RPMI7951 (cell line): Measurements from ENCODE around the gene MKI67. TPM values are rescaled to one million over a fixed set of nuclear protein-coding genes. Genes with fewer than 3 reads are reported as not detected.

Experiments
- DNase-seq: peaks from one replicate; pipeline ENCODE4 v3.0.0-alpha.2; 2012; ENCODE audit warnings: low read depth
- total RNA-seq: library from RNA; depleted of rRNA; stranded (reverse); fragments of >200 nt; shearing (Covaris generic); gene quantifications from 2 replicates; pipeline ENCODE4 v1.2.3, GENCODE V29; 2014

The MKI67 gene
- total RNA-seq, 1 experiment from 2014 or later, result 48.5 TPM

DNA sequence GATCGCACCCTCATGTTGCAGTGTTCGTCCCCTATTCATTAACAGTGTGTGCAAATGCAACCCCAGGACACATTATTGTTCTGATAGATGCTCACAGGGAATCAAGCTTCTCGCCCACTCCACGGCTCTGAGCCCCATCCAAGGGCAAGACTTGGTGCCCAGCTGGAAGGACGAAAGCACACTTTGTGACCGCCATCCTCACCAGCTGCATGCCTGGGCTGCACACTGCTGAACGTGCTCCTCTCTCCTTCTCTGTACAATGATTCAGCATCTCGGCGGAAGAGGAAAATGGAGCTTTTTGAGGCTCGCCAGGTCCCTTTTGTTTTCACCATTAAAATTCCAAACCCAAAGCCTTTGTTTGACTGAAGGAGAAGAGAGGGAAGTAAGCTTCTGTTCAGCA is 41.9 kb downstream of the MKI67 start:
- no peak for DNase-seq

DNA sequence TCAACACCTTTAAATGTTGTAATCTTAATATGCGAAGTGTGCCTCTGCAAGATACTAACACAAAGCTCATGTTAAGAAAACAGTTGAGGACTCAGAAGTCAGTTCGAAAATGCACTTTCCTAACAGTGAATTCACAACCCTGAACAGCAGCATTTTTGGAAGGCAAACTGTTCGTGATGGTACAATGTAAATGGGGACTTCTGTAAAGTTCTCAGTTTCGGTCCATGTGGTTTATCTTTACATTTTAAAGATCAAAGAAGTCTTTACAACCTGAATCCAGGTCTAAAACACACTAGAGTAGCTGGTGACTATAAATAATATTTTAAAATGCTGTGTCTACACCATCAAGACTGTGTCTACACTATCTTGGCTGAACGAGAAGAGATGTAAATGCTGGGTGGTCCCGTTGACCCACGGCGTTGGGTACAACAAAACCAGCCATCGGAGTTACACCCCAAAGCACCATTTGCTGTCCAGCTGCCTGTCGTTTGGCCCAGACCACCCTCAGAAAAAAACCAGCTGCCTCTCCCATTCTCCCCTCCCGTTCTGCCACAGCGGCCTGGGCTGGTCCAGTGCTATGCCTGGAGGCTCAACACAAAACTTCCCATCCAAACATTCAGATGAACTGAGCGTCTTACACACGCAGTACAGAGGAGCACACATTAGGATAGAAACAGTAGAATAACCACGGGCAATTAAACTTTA is 42.9 kb downstream of the MKI67 start:
- no peak for DNase-seq

DNA sequence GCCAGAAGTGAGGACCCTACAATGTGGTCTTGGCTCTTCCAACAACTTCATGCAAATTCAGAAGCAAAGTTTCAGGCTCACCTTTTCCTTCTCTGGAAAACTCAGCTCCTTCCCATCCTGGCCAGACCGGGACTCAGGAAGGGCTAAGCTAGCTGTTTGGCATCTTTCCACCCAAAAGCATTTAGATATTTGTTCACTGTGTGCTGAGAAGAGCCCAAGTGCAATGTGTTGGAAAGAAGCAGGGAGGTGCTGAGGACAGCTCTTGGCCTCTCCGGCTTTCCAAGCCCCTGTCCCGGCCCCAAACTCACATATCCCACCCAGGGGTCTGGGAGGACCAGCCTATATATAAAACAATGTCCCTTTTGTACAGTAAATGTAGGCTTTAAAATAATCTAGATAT is 44.5 kb downstream of the MKI67 start:
- no peak for DNase-seq

DNA sequence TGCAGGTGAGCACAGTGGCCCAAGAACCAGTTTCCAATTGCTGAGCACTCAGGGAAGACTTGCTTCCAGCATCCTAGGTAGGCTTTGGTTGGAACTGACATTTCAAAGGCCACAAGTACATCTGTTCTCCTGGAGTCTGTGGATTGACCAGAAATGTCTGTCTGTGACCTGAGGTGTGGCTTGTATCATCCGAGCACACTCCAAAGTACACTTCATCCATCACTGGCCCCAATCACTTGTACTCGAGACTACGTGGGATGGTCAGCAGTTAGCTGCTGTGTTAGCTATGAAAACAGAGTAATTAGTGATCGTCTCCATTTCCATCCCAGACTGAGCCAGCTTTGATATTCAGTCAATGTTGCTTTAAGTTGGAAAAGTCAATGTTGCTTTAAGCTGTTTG is 45.0 kb downstream of the MKI67 start:
- no peak for DNase-seq

DNA sequence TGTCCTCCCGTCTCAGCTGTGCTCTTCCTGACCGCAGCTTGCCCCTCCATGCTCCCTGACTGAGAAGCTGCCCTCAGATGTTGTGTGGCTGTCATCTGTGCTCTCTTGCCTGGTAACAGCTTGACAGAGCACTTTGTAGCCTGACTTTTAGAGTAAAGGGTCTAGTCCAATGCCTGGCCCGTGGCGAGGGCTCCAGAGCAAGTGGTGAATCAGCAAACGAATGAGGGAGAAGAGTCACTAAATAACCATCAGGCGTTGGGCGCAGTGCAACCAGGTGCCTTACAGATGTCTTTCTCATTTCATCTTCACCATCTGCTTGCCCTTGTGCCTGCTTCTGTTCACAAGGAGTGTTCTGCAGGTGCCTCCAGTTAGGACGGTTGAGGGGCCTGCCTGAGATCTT is 45.6 kb downstream of the MKI67 start:
- DNase-seq, result no peak

DNA sequence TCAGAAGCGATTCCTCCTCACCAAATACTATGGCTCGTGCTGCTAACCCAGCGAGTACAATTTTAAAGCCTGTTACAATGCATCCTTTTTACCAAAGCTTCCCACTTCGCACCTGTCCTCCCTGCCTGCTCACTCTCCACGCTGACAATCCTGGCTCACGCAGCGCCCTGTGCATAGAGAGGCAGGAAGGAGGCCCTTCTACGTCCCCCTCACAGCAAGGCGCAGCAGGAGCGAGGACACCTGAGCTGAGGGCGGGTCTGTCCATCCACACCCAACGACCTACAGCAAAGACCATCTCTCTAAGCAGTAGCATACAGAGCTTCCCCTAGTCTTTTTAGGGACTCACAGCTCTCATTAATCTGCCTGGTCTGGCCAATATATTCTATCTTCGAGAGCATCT is 46.0 kb downstream of the MKI67 start:
- DNase-seq, result no peak

DNA sequence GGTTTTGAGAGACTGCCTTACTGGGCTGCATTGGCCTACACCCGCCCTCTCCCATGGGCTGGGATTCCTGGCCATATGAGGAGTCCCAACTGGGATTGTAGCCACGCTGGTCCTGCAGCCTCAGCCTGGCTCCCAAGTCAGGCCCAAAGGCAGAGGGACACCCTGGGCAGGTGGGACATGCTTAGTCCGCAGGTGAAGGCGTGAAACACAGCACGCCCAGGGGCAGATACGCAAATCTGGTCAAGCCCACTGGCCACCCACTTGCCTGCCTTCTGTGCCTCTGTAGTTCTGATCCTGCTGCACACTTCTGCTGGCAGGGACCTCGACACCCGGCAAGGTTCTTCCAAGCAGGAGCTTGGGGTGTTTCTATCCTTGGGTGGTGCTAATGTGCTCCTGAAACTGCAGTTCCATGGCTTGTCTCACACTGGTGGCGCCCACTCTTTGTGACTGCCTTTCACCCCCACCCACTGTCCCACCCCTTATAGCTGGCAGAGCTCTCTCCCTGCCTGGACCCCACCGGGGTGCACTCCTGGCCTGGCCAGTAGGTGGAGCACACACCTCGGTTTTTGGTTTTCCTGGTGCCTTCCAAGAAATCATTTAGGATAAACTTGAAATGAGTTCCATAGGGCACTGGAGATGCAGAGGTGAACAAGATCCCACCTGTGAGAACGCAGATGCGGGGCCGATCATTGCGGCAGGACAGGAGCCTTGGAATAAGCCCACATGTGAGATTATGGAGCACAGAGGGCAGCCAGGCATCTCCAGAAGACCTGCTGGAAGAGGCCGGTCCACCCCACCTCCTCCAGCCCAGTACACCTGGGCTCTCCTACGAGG is 47.9 kb downstream of the MKI67 start:
- no peak for DNase-seq

DNA sequence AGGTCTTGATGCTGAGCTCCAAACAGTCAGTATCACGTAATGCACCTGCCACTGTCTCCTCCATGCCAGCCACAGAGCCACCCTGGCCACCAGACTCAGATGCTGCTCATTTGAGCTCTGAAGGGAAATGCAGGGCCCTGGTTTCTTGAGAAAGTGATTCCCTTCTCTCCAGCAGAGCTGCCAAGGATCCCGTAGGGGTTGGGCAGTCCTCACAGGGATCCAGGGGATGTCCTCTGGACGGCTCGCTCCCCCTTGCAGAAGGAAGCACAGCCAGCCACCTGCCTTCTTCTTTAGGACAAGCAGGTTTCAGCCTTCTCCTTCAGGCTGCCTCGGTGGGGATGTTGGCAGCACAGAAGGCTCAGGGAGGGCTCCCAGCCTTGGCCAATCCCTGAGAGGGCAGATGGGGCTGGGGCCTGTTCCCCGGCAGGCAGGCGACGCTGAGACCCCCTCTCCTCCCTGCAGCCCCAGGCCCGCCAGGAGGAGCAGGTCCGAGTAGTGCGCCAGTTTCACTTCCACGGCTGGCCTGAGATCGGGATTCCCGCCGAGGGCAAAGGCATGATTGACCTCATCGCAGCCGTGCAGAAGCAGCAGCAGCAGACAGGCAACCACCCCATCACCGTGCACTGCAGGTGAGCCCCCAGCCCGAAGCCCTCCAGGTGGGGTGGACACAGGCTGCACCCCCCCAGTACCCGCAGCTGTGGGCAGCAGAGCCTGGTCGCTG is 48.9 kb downstream of the MKI67 start:
- DNase-seq, result no peak

DNA sequence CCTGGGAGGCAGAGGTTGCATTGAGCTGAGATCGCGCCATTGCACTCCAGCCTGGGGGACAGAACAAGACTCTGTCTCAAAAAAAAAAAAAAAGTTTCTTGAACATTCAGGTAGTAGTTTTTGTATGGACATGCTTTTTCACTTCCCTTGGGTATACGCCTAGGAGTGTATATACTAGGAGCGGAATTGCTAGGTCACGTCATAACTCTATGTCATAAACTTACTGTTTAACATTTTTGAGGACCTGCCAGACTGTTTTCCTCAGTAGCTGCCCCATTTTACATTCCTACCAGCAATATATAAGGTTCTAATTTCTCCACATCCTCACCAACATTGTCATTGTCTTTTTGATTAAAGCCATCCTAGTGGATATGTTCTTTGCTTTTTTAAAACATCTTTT is 51.6 kb downstream of the MKI67 start:
- no peak for DNase-seq

DNA sequence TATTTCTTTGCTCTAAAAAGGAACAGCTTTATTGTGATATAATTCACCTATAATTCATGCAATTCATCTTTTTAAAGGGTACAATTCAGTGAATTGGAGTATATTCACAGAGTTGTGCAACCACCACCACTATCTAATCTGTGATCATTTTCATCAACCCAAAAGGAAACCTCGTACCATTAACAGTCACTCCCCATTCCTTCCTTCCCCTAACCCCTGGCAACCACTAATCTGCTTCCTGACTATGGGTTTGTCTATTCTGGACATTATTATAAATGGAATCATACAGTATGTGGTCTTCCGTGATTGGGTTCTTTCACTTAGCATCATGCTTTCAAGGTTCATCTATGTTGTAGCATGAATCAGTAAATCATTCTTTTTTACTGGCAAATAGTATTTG is 52.3 kb downstream of the MKI67 start:
- DNase-seq, result no peak

DNA sequence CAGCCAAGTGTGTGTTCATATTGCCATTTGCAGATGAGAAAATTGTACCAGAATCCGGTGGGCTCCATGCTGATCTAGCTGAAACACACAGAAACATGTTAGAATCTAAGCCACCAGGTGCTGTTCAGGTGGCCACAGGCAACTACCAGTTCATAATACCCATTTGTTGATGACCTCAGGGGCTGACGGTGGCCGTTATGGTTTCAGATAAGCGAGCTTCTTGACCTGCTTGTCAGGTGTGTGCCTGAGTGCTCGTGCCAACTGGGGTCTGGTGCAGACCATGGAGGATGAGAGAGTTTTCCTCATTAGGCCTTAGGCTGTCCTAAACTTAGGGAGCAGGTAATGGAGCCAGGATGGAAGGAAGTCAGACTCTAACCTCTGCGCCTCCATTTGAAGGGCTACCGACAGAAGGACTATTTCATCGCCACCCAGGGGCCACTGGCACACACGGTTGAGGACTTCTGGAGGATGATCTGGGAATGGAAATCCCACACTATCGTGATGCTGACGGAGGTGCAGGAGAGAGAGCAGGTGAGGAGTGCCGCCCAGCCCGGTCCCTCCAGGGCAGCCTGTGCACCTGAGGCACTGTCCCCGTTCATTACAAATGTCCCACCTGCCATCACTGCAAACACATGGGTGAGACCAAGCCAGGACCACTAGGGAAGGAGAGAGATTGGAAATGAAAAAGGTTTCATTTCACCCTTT is 53.1 kb downstream of the MKI67 start:
- no peak for DNase-seq

DNA sequence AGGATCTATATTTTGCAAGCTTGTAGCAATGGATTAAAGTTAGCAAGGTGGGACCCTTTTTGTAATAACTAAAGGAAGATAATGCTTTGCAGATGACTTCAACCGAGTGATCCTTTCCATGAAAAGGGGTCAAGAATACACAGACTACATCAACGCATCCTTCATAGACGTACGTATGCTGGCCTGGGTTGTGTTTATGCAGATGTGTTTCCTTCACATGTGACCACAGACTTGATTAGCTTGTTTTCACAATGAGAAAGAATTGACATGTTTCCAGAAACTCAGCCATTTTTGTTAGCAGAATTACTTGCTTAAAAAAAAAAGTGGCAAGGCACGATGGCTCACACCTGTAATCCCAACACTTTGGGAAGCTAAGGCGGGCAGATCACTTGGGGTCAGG is 54.2 kb downstream of the MKI67 start:
- no peak for DNase-seq

DNA sequence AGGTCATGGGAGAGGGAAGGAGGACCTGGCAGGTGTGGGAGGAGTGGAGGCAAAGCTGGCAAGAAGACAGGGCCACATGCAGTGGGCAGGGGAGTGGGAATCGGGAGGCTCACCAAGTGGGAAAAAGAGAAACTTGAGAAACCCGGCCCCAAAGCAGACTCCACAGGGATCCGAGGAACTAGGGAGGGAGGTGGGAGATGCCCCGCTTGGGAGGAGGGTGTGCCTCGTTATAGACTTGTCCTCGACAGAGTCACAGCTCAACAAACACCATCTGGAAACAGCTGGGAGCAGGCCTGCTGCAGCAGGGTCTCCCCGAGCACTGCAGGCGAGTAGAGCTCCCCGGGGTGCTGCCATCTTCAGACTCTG is 54.8 kb downstream of the MKI67 start:
- DNase-seq, result no peak

DNA sequence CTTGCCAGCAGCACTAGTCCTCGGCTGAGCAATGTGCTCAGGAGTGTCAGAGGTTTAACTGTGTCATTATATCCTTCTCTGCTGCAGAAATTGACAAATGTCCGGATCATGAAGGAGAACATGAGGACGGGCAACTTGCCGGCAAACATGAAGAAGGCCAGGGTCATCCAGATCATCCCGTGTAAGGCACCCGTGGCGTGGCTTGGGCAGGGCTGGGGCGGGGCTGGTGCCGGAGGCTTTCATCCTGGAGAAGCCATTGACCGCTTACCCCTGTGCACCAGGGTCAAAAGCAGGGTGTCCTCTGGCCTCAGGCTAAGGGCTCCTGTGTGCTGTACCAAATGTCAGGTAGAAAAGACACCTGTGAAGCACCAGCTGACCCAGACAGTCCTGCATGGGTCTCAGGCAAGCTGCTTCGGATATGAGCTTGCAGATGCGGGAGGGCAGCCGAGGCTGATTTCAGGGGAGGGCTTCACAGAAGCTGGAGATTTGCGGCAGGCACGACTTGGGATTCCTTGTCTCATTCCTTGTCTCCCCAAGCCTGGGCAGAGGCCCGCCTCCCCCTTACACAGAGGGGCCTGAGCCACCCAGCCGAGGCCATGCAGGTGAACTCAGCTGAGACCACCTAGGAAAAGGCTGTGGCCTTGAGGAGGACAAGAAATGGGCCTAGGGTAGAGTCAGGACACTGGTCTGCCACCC is 55.4 kb downstream of the MKI67 start:
- DNase-seq, result no peak

DNA sequence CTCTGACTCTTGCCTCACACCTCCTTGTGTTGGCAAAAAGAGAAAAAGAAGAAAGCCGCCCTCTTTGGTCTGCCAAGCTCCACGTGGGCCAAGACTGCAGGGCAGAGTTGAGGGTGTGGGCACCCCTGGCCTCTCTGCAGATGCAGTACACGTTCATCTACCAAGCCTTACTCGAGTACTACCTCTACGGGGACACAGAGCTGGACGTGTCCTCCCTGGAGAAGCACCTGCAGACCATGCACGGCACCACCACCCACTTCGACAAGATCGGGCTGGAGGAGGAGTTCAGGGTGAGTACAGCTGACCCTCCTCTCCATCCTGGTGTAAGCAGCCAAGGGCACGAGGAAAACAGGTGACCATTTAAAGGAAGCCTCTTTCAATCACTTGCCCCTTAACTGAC is 56.1 kb downstream of the MKI67 start:
- DNase-seq, result no peak

DNA sequence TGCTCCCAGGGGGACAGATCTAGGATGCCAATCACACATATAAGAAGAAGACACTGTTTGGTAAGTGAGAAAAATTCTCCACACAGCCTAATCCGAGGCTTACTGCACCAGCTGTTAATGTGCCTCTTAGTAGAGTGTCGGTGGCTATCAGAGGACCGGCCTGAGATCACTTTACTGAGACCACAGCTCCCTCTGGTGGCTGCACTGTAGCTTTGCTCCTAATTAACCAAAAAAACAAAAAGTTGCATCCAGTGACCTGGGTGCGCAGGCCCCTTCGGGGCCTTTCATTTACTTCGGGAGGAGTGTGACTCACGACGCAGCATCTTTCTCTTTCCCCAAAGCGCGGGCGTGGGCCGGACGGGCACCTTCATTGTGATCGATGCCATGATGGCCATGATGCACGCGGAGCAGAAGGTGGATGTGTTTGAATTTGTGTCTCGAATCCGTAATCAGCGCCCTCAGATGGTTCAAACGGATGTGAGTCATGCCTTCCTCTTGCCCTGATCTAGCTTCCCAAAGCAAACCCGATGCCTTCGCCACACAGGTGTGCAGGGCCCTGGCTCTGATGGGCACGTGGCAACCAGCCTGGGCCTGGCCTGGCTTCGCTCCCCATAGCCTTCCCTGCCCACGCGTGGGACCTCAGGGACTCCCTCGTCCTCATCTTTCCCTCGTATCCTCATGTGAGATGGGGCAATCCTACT is 56.7 kb downstream of the MKI67 start:
- peak; percentile 75 for DNase-seq

DNA sequence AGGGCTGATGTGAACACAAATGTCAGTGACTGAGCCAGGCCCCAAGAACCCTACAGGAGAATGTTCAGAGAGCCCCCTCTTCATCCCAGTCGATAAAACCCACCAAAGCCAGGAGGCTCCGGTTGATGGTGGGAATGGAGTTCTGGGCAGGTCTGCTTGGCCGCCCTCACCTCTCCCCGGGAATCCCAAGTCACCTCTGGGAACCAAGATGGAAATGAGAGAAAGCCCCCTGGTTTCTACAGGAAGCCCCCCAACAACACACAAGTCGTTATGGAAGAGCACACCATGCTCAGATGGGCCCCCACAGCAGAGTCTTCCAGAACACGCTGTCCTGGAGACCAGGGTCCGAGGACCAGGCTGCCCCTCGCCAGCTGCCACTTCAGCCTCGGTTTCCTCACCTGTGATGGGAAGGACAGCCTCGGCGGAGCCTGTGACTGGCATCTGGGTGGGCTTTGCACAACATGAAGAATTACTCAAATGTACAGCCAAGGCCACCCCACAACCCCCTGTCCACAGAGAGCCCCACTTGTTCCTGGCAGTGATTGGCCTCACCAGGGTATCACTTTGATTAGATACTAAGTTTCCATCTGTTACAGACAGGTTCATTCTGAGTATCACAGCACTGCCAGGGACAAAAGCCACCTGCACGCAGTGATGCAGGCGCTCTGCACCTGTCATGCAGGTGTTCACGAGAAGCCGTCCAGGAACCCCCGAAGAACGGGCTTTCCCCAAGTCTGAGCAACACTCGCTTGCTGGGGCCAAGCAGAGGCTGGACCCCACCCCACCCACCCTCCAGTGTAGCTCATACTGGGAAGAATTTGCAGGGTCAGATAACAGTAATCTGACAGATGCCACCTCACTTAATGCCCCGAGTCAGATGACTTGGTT is 57.6 kb downstream of the MKI67 start:
- no peak for DNase-seq

DNA sequence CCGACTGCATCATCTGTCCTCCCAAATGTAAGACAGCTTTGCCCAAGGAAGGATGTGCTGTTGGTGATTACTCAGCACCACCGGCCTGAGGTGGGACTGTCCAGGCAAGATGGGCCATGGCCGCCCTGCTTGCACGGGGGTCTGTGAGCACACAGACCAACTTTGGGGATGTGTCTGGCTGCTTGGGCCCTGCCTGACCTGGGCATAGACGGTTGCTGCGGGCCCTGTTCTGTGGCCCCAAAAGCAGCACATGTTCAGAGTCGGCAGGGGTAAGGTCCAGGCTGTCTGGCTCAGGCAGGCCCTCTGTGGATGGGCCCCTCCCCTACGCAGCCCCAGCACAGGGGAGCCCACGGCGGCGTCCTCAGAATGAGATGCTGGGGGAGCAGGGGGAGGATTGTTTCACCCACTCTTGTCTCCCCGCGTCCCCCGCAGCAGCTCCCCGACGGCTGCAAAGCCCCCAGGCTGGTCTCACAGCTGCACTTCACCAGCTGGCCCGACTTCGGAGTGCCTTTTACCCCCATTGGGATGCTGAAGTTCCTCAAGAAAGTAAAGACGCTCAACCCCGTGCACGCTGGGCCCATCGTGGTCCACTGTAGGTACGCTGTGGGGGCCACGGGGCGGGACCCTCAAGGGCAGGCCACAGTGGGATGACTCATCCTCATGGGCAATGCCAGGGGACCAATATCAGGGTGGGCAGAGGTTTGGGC is 58.4 kb downstream of the MKI67 start:
- no peak for DNase-seq

DNA sequence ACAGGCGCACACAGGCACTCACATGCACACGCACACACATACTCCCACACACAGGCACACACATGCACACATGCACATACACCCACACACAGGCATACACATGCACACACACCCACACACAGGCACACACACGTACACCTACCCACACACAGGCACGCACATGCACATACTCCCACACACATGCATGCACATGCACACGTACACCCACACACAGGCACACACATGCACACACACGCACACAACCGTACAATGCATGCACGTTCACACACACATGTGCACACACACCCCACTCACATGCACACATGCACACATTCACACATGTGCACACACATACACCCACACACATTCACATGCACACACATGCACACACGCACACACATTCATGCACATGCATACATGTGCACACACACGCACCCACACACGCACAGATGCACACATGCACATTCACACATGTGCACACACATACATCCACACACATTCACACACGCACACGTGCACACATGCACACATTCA is 59.3 kb downstream of the MKI67 start:
- no peak for DNase-seq
